GM23338 (cell line): ENCODE measurements around the gene PRKAR1A. TPM values are rescaled to one million over a fixed set of nuclear protein-coding genes. Genes with fewer than 3 reads are reported as not detected.
"Not testable (repeated sequence)": the region's sequence is repeated elsewhere in the genome, so short reads cannot be mapped to it uniquely, and the experiment has no call there.

ENCODE experiments used
- ATAC-seq: fragments of 200-7000 bp; cut with Tn5 transposase; 3 replicates; pipeline ENCODE4 v1.9.1; 2020
- DNase-seq: peaks from one replicate; pipeline ENCODE4 v3.0.0-alpha.2; 2015; ENCODE audit warnings: low spot score
- H2AFZ ChIP-seq: fragments of 200-600 bp; sonication (generic); 2 replicates; pipeline ENCODE4 v1.8.0; 2016; ENCODE audit warnings: antibody characterized with exemption, mild to moderate bottlenecking, moderate library complexity
- H3F3A ChIP-seq: fragments of 200-600 bp; sonication (generic); replicated peaks from 2 replicates; pipeline ENCODE4 v1.8.0; 2017; ENCODE audit warnings: antibody characterized with exemption, mixed run types, low read depth
- H3K27ac ChIP-seq: fragments of 200-600 bp; sonication (generic); 2 replicates; pipeline ENCODE4 v1.6.1; 2016; ENCODE audit warnings: low read depth
- H3K27me3 ChIP-seq: fragments of 200-600 bp; sonication (generic); 2 replicates; pipeline ENCODE4 v1.8.0; 2016; ENCODE audit warnings: mild to moderate bottlenecking, mixed run types, moderate library complexity; ENCODE audit not compliant: insufficient read depth
- H3K36me3 ChIP-seq: fragments of 200-600 bp; sonication (generic); 2 replicates; pipeline ENCODE4 v1.8.0; 2016; ENCODE audit warnings: mild to moderate bottlenecking; ENCODE audit not compliant: insufficient read depth
- H3K4me1 ChIP-seq: fragments of 200-600 bp; sonication (generic); 2 replicates; pipeline ENCODE4 v1.8.0; 2016; ENCODE audit warnings: mild to moderate bottlenecking, moderate library complexity; ENCODE audit not compliant: insufficient read depth
- H3K4me2 ChIP-seq: fragments of 200-600 bp; sonication (generic); 2 replicates; pipeline ENCODE4 v1.7.1; 2017; ENCODE audit warnings: mixed run types
- H3K4me3 ChIP-seq: fragments of 200-600 bp; sonication (generic); 2 replicates; pipeline ENCODE4 v1.6.1; 2016; ENCODE audit warnings: mixed run types
- H3K79me2 ChIP-seq: fragments of 200-600 bp; sonication (generic); replicated peaks from 2 replicates; pipeline ENCODE4 v1.8.0; 2017; ENCODE audit warnings: mild to moderate bottlenecking; ENCODE audit not compliant: insufficient read depth
- H3K9me2 ChIP-seq: fragments of 200-600 bp; sonication (generic); 2 replicates; pipeline ENCODE4 v1.8.0; 2017; ENCODE audit not compliant: insufficient read depth
- H4K20me1 ChIP-seq: fragments of 200-600 bp; sonication (generic); replicated peaks from 2 replicates; pipeline ENCODE4 v1.8.0; 2017; ENCODE audit warnings: mild to moderate bottlenecking; ENCODE audit not compliant: insufficient read depth
- H3K27ac Mint-ChIP-seq: 2 replicates; pipeline ENCODE4 v1.8.0; 2020; ENCODE audit warnings: inconsistent platforms, mild to moderate bottlenecking, moderate library complexity, mixed read lengths
- H3K27me3 Mint-ChIP-seq: 3 replicates; pipeline ENCODE4 v1.8.0; 2022; ENCODE audit warnings: low read depth, mild to moderate bottlenecking, moderate library complexity, mixed read lengths, inconsistent platforms; ENCODE audit not compliant: insufficient read depth, poor library complexity
- H3K36me3 Mint-ChIP-seq: 3 replicates; pipeline ENCODE4 v1.8.0; 2021; ENCODE audit warnings: low read depth, mild to moderate bottlenecking, inconsistent platforms, moderate library complexity, mixed read lengths
- H3K4me1 Mint-ChIP-seq: 3 replicates; pipeline ENCODE4 v1.8.0; 2020; ENCODE audit warnings: mild to moderate bottlenecking, inconsistent platforms, mixed read lengths
- H3K4me3 Mint-ChIP-seq: 3 replicates; pipeline ENCODE4 v1.8.0; 2021; ENCODE audit warnings: moderate library complexity, mild to moderate bottlenecking, inconsistent platforms, mixed read lengths
- H3K9me3 Mint-ChIP-seq: 3 replicates; pipeline ENCODE4 v1.8.0; 2020; ENCODE audit warnings: moderate library complexity, mild to moderate bottlenecking, inconsistent platforms, mixed read lengths
- EZH2 ChIP-seq: fragments of 200-600 bp; sonication (generic); IDR thresholded peaks from one replicate; pipeline ENCODE4 v1.8.0; 2017; ENCODE audit warnings: antibody characterized with exemption, mild to moderate bottlenecking, low read depth; ENCODE audit not compliant: unreplicated experiment
- POLR2AphosphoS5 ChIP-seq: IDR thresholded peaks from 2 replicates; pipeline ENCODE4 v1.6.1; 2016; ENCODE audit warnings: antibody characterized with exemption, low read depth
- ZNF114 ChIP-seq: fragments of 250-450 bp; sonication (Bioruptor Pico); IDR thresholded peaks from 2 replicates; pipeline ENCODE4 v1.5.0; 2020; ENCODE audit warnings: mild to moderate bottlenecking, moderate library complexity
- polyA plus RNA-seq: library from polyadenylated mRNA; unstranded; fragments of >200 nt; fragmentation: Nextera tagmentation; extraction: Ambion mirVana; gene quantifications from 2 replicates; pipeline ENCODE4 v1.2.1, GENCODE V29; 2016
- total RNA-seq: library from RNA; depleted of rRNA; stranded (reverse); fragments of >200 nt; shearing (Covaris generic); gene quantifications from 2 replicates; pipeline ENCODE4 v1.2.3, GENCODE V29; 2014
- TF ChIP-seq, protein P1 (sequence below): fragments of 250-450 bp; sonication (Bioruptor Pico); IDR thresholded peaks from 2 replicates; pipeline ENCODE4 v1.5.0; 2020; ENCODE audit warnings: mild to moderate bottlenecking, moderate library complexity

PRKAR1A gene
- total and polyA plus RNA-seq, 2 experiments from 2014 or later, result 90.1 to 100 TPM

GRCh38 chr17:68516732-68517131 lies 4.5 kb downstream of the PRKAR1A start (continued):
- TF ChIP-seq ZNF114 (CRISPR knock-in tag) (no peak), EZH2 (no peak), POLR2AphosphoS5 (no peak)
- TF ChIP-seq, protein P1, sequence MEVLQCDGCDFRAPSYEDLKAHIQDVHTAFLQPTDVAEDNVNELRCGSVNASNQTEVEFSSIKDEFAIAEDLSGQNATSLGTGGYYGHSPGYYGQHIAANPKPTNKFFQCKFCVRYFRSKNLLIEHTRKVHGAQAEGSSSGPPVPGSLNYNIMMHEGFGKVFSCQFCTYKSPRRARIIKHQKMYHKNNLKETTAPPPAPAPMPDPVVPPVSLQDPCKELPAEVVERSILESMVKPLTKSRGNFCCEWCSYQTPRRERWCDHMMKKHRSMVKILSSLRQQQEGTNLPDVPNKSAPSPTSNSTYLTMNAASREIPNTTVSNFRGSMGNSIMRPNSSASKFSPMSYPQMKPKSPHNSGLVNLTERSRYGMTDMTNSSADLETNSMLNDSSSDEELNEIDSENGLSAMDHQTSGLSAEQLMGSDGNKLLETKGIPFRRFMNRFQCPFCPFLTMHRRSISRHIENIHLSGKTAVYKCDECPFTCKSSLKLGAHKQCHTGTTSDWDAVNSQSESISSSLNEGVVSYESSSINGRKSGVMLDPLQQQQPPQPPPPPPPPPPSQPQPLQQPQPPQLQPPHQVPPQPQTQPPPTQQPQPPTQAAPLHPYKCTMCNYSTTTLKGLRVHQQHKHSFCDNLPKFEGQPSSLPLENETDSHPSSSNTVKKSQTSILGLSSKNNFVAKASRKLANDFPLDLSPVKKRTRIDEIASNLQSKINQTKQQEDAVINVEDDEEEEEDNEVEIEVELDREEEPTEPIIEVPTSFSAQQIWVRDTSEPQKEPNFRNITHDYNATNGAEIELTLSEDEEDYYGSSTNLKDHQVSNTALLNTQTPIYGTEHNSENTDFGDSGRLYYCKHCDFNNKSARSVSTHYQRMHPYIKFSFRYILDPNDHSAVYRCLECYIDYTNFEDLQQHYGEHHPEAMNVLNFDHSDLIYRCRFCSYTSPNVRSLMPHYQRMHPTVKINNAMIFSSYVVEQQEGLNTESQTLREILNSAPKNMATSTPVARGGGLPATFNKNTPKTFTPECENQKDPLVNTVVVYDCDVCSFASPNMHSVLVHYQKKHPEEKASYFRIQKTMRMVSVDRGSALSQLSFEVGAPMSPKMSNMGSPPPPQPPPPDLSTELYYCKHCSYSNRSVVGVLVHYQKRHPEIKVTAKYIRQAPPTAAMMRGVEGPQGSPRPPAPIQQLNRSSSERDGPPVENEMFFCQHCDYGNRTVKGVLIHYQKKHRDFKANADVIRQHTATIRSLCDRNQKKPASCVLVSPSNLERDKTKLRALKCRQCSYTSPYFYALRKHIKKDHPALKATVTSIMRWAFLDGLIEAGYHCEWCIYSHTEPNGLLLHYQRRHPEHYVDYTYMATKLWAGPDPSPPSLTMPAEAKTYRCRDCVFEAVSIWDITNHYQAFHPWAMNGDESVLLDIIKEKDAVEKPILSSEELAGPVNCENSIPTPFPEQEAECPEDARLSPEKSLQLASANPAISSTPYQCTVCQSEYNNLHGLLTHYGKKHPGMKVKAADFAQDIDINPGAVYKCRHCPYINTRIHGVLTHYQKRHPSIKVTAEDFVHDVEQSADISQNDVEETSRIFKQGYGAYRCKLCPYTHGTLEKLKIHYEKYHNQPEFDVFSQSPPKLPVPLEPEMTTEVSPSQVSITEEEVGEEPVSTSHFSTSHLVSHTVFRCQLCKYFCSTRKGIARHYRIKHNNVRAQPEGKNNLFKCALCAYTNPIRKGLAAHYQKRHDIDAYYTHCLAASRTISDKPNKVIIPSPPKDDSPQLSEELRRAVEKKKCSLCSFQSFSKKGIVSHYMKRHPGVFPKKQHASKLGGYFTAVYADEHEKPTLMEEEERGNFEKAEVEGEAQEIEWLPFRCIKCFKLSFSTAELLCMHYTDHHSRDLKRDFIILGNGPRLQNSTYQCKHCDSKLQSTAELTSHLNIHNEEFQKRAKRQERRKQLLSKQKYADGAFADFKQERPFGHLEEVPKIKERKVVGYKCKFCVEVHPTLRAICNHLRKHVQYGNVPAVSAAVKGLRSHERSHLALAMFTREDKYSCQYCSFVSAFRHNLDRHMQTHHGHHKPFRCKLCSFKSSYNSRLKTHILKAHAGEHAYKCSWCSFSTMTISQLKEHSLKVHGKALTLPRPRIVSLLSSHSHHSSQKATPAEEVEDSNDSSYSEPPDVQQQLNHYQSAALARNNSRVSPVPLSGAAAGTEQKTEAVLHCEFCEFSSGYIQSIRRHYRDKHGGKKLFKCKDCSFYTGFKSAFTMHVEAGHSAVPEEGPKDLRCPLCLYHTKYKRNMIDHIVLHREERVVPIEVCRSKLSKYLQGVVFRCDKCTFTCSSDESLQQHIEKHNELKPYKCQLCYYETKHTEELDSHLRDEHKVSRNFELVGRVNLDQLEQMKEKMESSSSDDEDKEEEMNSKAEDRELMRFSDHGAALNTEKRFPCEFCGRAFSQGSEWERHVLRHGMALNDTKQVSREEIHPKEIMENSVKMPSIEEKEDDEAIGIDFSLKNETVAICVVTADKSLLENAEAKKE (CRISPR knock-in tag), result no peak

DNA sequence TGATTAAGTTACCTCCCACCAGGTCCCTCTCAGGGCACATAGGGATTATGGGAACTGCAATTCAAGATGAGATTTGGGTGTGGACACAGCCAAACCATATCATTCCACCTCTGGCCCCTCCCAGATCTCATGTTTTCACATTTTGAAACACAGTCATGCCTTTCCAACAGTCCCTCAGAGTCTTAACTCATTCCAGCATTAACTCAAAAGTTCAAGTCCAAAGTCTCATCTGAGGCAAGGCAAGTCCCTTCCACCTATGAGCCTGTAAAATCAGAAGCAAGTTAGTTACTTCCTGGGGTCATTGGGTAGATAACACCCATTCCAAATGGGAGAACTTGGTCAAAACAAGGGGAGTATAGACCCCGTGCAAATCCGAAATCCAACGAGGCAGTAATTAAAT lies 5.4 kb downstream of the PRKAR1A start:
- not testable (repeated sequence) for DNase-seq, H3K4me3 ChIP-seq, H3K27ac Mint-ChIP-seq, H3K27ac ChIP-seq, ATAC-seq, H2AFZ ChIP-seq, H3K4me2 ChIP-seq, H3F3A ChIP-seq, H3K27me3 ChIP-seq, H3K4me3 Mint-ChIP-seq, H3K9me2 ChIP-seq, H3K27me3 Mint-ChIP-seq
- Histone ChIP-seq H3K4me1 (peaks cover 14% of the 10 kb centered on the region), H3K36me3 (peaks cover 38% of the 10 kb centered on the region; the same call in 1 of the 2 replicates), H4K20me1 (peaks cover 18% of the 10 kb centered on the region), H3K79me2 (peaks cover 92% of the 10 kb centered on the region)
- Mint-ChIP-seq H3K4me1 (peaks cover 22% of the 10 kb centered on the region), H3K36me3 (peaks cover 60% of the 10 kb centered on the region), H3K9me3 (peaks cover 27% of the 10 kb centered on the region)
